Fibroblast of the aortic adventitia (primary cell): ENCODE measurements around the gene SUMO4. TPM values are rescaled to one million over a fixed set of nuclear protein-coding genes. Genes with fewer than 3 reads are reported as not detected.

Source experiments
- DNase-seq: peaks from one replicate; pipeline ENCODE4 v3.0.0-alpha.2; 2010; ENCODE audit warnings: low read depth
- H3K4me3 ChIP-seq: 2 replicates; pipeline ENCODE4 v1.5.1; 2011; ENCODE audit warnings: low read depth, mild to moderate bottlenecking, control low read depth, low read length, moderate library complexity
- total RNA-seq: library from RNA; depleted of rRNA; stranded (reverse); fragments of >200 nt; gene quantifications from 2 replicates; pipeline ENCODE4 v1.2.3, GENCODE V29; 2012; ENCODE audit warnings: low replicate concordance
- TF ChIP-seq, protein P1 (sequence below): IDR thresholded peaks from 2 replicates; pipeline ENCODE4 v1.5.1; 2011; ENCODE audit warnings: mild to moderate bottlenecking, low read length, control low read depth, inconsistent platforms; ENCODE audit not compliant: insufficient read depth

Gene SUMO4
- total RNA-seq, 1 donor, result 3.8 TPM

GRCh38 chr6:149397384-149397783 lies 2.7 kb upstream of the SUMO4 start:
- no peak for DNase-seq
- no peak overlapping the region for H3K4me3 ChIP-seq
- TF ChIP-seq, protein P1, sequence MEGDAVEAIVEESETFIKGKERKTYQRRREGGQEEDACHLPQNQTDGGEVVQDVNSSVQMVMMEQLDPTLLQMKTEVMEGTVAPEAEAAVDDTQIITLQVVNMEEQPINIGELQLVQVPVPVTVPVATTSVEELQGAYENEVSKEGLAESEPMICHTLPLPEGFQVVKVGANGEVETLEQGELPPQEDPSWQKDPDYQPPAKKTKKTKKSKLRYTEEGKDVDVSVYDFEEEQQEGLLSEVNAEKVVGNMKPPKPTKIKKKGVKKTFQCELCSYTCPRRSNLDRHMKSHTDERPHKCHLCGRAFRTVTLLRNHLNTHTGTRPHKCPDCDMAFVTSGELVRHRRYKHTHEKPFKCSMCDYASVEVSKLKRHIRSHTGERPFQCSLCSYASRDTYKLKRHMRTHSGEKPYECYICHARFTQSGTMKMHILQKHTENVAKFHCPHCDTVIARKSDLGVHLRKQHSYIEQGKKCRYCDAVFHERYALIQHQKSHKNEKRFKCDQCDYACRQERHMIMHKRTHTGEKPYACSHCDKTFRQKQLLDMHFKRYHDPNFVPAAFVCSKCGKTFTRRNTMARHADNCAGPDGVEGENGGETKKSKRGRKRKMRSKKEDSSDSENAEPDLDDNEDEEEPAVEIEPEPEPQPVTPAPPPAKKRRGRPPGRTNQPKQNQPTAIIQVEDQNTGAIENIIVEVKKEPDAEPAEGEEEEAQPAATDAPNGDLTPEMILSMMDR, result no peak

DNA sequence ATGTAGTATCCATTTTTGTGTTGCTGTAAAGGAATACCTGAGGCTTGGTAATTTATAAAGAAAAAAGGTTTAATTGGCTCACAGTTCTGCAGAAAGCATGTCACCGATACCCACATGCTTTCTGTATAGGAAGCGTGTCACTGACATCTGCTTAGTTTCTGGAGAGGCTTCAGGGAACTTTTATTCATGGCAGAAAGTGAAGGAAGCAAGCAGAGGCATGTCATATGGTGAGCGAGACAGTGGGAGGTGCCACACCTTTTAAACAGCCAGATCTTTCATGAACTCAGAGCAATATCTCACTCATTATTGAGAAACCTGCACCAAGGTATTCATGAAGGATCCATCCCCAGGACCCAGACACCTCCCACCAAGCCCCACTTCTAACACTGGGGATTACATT lies 3.5 kb downstream of the SUMO4 start:
- no peak overlapping the region for H3K4me3 ChIP-seq
- TF ChIP-seq, protein P1, result no peak
- DNase-seq, result no peak

- DNase-seq, result peak; percentile 51
- TF ChIP-seq, protein P1, result no peak
- H3K4me3 ChIP-seq, result no peak overlapping the region
These were observed 6.0 kb downstream of the SUMO4 start for GRCh38 chr6:149405823-149406765.

DNA sequence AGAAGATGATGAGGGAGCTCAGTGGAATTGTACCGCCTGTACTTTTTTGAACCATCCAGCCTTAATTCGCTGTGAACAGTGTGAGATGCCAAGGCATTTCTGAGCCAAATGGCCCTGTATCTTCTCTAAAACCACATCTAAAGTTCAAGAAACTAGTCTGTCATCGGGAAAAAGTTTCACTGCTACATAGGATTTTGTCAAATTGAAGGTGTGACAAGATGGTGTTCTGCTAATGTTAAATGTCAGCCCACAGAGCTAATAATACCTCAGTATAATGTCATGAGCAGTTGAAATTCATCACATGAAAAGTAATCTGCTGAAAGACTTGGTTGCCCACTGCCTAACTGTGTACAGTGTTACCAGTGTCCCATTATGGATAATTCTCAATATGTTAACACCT lies 9.6 kb downstream of the SUMO4 start:
- DNase-seq, result no peak
- TF ChIP-seq, protein P1, result no peak
- no peak overlapping the region for H3K4me3 ChIP-seq

DNA sequence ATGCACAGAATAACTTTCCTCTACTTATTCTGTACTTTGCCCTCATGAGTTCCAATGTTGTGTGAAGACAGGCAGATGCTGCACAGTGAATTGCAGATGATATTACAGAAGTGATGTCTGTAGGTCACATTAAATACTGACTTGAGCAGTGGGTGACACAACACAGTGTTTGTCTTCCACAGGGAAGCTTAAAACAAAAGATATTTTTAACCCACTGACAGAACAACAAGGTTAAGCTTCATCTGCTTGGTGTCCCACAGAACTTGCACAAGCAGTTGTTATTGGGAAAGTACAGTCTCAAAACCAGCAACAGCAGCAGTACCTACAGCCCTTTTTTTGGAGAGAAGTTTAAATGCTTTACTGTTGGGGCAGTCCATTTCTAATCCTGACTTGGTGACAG lies 10.5 kb downstream of the SUMO4 start:
- TF ChIP-seq, protein P1, result no peak
- H3K4me3 ChIP-seq, result no peak overlapping the region
- no peak for DNase-seq

DNA sequence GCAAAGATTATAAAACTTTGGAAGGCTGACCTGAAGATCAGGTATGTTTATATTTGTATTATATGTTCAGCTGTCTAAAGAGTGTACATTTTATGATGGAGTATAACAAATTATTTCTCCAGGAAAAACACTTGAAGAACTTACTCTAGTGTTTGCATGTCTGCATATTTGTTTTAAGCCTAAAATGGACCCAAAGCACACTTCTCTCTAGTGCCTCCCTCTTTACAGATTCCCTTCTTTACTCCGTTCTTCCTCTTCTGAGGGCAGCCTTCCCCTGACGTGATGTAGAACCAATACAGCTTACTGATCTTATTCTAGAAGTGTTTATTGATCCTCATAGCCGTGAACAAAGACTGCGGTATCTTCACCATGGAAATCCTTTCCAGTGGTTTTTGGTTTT lies 13.9 kb downstream of the SUMO4 start:
- no peak overlapping the region for H3K4me3 ChIP-seq
- no peak for DNase-seq
- TF ChIP-seq, protein P1, result no peak
